GM19467 (cell line): Measurements from ENCODE around the gene PRKAA1.
"Not testable (repeated sequence)": the region's sequence is repeated elsewhere in the genome, so short reads cannot be mapped to it uniquely, and the experiment has no call there.

ENCODE experiments used
- ATAC-seq: cut with Tn5 transposase; IDR thresholded peaks from one replicate; pipeline ENCODE4 v1.9.1; 2021; ENCODE audit warnings: mild to moderate bottlenecking, moderate library complexity; ENCODE audit not compliant: unreplicated experiment

The PRKAA1 gene

DNA sequence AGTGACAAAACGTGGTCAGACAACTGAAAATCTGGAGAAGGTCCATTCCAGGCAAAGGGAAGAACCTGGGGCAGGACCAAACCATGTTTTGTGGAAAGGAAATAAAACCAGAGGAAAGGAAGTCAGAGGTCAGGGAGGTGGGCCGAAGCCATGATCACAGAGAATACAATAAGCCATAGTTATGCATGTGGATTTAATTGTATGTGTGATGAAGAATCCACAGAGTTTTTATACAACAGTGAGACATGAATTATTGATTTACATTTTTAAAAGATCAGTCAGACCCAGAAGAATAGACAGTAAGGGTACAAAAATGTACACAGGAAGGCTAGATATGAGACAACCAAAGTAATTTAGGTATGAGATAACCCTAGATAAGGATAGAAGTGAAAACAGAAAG, 63.2 kb downstream of the PRKAA1 start:
- ATAC-seq = no peak

DNA sequence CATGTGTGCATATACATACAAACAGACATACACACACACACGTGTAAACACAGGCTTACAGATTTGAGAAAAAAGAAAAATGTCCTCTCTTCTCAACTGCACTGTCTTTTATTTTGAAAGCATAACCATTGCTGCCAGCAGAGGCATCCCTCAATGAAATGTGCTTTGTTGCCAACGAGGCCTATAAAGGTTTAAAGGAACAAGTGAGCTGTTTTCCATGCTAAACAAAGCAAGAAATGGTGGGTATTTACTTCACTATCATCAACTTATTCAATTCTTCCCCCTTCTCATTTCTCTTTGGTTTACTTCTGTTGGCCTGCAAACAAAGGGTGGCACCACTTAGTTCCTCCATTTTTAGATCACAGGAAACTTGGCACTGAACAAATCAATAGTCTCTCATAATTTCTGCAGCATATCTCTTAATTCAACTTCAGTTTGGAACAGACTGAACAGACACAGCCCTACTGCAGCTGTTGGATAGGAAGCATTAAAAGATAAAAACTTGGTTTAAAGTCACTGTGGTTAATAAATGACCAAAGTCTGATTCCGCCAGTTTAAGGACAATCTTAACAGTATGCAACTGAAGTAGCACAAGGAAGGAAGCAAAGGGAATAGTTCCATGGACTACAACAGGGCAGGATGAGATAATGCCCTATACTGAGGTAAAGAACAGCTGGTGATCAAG, 64.2 kb downstream of the PRKAA1 start:
- no peak for ATAC-seq

DNA sequence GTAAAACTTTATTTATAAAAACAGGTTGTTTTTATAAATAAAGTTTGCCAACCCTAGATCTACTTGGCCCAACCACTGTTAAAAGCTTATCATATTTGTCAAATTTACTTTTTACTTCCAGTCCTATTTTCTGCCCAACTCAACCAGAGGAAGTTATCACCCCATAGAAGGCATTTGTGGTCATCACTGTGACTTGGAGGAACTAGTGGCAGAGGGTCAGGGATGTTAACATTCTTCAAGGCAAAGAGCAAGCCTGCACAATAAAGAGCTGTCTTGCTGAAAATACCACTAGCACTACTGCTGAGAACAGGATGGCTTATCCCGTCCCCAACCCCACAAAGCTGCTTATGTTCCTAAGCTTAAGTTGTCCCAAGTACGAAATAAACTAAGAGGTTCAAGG, 64.7 kb downstream of the PRKAA1 start:
- no peak for ATAC-seq

GRCh38 chr5:40722497-40722911, 75.7 kb downstream of the PRKAA1 start:
- not testable (repeated sequence) for ATAC-seq

- no peak for ATAC-seq
Observed at GRCh38 chr5:40720069-40720468, 78.1 kb downstream of the PRKAA1 start.

DNA sequence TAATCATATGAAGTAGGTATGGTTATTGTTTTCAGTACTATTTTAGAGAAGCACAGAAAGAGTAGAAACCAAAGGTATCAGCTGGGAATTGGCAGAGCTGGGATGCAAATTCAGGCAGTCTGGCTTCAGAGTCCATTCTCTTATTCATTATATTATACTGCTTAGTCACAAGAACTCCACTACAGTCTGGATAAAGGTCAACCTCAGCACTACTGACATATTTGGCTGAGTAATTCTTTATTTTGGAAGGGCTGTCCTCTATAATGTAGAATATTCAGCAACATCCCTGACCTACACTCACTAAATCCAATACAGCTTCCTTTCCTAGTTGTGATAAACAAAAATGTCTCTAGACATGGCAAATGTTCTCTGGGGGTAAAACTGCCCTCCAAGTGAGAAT, 80.9 kb downstream of the PRKAA1 start:
- no peak for ATAC-seq

- ATAC-seq = no peak
Observed at GRCh38 chr5:40716590-40716989, 81.6 kb downstream of the PRKAA1 start.

DNA sequence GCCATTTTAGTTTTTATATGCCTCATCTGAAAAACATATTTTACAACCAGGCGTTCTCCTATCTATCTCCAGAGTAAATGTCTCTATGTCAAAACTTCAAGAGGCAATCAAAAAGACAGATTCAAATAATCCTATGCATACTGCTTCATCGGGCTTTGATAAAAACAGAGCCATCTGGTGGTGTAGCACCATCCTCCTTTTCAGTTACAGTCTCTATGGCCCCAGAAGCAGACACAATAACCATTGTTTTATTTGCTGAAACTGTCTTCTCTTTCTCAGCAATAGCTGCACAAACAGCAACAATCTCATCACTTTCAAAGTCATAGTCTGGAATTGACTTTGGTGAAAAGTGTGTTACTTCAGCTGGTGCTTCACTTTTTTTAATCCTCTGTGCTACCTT, 82.2 kb downstream of the PRKAA1 start:
- ATAC-seq = no peak

DNA sequence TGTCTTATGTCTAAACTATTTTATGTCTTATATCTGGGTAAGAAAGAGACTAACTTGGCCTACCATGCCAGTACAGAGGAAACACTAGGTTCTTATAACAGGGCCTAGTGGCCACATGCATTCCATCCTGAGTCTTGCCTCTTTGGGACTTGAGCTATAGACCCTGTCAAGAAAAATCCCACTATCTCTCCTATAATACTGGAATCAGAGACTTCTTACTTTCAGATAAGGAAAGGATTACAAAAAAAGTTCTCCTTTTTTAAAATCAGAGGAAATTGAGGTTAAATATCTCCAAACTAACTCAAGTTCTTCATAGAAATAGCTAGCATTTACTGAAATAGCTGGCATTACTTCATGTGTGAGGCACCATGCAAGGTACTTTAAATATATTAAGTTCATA, 84.2 kb downstream of the PRKAA1 start:
- no peak for ATAC-seq

GRCh38 chr5:40710575-40710974, 87.6 kb downstream of the PRKAA1 start:
- not testable (repeated sequence) for ATAC-seq
